HG03159 (cell line): ENCODE measurements around the gene CD74.
"Not testable (repeated sequence)": the region's sequence is repeated elsewhere in the genome, so short reads cannot be mapped to it uniquely, and the experiment has no call there.

Source experiments
- ATAC-seq: cut with Tn5 transposase; IDR thresholded peaks from one replicate; pipeline ENCODE4 v1.9.1; 2021; ENCODE audit warnings: mild to moderate bottlenecking, moderate library complexity; ENCODE audit not compliant: unreplicated experiment

The CD74 gene

DNA sequence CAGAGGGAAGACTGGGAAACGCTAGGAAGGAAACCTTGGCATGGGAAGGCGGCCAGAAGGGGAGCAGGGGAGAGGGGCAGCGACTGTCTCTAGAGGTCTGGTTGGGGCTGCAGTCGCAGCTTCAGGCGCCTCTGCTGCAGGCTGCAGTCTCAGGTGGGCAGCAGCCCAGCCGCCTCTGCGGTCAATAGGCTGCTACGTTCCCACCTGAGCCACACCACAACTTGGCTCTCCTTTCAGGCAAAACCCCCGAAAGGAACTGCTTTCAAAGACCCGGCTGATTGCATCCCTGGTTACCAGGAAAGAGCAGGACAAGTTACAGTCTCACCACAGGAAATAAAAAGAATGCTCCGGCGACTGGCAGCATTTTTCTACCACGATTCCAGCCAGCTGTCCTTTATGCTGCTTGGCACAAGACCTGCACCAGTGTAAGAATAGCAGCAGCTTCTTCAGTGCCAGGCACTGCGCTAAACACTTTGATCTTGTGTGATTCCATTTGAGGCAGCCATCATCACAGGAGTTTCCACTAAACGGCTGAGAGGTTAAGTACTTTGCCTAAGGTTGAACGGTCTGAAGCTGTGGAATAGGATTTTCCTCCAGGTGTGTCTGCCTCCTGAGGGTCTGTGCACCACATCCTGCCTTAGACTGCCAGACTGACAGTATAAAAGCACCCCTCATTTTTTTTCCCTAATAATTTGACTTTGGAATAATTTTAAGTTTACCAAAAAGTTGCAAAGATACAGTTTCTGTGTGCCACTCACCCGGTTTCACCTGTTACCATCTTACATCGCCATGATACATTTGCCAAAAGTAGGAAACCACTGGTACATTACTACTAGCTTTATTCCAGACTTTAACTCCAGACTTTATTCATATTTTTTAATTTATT, 29.3 kb upstream of the CD74 start:
- ATAC-seq: no peak

DNA sequence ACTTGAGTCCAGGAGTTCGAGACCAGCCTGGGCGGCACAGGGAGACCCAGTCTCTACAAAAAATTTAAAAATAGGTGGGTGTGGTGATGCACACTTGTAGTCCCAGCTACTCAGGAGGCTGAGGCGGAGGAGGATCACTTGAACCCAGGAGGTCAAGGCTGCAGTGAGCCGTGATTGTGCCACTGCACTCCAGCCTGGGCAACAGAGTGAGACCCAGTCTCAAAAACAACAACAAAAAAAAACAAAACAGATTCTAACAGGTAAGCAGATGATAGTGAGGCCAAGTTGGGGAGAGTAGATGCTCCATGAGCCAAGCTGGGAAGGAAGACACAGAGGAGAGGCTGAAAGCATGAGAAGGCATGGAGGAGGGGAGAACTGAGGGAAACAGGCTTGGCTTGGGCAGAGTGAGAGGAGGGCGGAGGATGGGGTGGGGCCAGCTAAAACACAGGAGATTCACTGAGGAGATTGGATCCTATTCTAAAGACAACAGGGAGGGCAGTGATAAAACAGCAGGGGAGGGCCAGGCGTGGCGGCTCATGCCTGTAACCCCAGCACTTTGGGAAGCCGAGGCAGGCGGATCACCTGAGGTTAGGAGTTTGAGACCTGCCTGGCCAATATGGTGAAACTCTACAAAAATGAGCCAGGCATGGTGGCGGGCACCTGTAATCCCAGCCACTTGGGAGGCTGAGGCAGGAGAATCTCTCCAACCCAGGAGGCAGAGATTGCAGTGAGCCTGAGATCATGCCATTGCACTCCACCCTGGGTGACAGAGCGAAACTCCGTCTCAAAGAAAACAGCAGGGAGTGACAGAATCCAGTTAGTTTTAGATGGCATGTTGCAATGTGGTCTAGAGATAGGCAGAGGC, 28.5 kb upstream of the CD74 start:
- ATAC-seq: no peak

DNA sequence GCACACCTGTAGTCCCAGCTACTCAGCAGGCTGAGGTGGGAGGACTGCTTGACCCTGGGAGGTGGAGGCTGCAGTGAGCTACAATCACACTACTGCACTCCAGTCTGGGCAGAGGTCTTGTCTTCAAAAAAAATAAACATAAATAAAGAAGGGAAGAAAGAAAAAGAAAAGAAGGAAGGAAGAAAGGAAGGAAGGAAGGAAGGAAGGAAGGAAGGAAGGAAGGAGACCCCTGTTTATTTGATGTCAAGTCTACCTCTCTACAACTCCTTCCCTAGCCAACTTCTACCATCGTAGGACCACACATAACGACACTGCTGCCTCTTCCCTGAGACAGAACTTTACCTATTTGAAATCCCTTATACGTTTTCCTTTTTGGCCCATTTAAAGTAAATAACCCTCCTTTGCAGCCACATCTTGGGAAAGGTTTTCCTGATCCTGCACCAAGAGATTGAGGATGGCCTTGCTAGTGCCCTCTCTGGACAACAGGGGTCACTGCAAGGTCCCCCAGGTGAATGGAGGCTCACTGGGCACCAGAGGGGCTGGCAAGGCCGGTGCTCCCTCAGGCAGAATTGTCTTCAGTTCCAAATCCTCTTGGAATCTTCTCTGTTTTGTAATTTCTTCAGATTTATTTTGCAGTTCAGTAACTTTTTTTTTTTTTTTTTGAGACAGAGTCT, 26.3 kb upstream of the CD74 start:
- no peak for ATAC-seq

DNA sequence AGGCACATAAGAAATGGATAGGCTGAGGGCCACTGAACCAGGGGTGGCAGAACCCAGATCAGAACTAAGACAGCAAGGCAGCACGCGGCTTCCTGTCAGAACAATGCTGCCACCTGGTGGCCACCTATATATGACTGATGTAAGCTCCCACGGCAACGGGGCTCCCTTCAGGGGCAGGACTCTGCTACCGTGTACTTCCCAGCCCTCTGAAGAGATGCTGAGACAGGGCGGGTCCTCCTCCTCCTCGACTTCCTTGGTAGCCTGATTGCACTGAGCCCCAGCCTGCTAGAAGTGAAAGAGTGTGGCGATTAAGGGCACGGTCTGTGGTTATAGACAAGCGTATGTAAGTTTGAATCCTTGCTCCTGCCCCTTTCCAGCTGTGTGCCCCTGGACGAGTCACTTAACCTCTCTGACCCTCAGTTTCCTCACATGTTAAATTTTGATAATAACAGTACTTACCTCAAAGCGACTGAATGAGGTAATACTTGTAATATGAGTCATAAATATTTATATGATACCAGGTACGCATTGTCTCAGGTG, 23.5 kb upstream of the CD74 start:
- ATAC-seq: peak; percentile 87

DNA sequence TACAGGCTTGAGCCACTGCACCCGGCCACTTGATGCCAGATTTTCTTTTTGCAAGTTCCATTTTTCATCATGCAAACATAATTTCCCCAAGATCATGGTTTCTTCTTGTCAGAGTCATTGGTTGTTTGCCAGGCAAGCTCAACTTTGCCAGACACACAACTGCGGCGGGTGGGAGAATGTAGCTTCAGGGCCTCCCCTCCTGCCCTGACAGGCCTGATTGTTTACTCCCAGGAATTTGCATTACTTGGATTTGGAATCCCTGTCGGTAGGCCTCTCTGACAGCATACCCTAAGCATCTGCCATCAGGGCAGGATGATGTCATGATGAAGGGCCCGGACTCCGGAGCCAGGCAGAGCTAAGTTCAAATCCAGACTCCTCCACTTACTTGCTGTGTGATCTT, 21.8 kb upstream of the CD74 start:
- ATAC-seq: no peak

DNA sequence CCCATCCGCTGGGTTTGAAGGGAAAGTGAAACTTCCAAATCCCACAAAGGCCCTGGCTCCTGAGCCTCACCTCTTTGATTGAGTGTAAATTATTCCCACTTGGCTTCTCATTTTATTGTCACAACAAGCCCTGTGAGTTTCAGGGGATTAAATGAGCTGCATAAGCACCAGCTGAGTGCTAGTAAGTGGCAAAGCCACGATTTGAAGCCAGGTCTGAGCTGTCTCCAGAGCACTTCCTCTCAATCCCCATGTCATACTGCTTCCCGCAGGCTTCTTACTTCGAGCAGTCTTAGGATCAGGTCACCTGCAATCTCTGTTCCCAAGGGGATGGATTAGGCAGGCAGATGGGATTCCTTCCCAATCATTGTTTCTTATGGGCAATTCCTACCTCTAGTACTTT, 18.9 kb upstream of the CD74 start:
- no peak for ATAC-seq

DNA sequence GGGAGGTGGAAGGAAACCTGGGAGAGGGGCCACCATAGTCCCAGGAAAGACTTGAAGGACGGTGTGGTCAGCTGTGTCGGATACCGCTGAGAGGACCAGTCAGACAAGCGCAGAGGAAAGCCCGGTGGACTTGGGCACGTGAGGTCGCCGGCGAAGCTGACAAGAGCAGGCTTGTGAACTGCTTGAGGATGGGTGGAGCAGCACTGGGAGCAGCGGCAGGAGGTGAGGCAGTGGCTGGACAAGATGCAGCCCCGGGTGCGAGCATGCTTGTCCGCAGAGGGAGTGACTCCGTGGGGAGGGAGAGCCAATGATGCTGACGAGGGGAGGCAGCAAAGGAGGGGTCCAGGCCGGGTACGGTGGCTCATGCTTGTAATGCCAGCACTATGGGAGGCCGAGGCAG, 18.3 kb upstream of the CD74 start:
- ATAC-seq: no peak

DNA sequence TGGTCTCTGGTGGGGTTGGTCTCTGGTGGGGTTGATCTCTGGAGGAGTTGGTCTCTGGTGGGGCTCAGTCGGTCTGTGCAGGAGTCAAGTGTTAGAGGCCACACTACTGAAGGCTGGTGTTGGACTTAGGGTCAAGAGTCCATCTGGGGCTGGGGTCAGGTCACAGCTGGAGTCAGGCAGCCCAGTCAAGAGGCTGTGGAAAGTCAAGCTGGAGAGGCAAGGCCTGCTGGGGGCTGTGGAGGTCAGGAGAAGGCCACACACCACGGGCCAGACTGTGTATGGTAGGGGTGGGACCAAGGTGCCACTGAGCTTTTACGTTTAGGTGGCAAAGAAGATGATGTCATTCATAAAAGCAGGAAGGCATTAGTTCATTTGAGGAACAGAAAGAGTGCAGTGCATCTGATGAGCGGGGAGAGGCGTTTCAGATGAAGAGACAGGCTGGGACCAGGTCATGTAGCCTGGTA, 16.7 kb upstream of the CD74 start:
- peak; percentile 68 for ATAC-seq

DNA sequence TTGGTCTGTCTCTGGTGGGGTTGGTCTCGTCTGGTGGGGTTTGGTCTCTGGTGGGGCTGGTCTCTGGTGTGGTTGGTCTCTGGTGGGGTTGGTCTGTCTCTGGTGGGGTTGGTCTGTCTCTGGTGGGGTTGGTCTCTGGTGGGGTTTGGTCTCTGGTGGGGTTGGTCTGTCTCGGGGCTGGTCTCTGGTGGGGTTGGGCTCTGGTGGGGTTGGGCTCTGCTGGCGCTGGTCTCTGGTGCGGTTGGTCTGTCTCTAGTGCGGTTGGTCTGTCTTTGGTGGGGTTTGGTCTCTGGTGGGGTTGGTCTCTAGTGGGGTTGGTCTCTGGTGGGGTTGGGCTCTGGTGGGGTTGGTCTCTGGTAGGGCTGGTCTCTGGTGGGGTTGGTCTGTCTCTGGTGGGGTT, 16.3 kb upstream of the CD74 start:
- no peak for ATAC-seq

DNA sequence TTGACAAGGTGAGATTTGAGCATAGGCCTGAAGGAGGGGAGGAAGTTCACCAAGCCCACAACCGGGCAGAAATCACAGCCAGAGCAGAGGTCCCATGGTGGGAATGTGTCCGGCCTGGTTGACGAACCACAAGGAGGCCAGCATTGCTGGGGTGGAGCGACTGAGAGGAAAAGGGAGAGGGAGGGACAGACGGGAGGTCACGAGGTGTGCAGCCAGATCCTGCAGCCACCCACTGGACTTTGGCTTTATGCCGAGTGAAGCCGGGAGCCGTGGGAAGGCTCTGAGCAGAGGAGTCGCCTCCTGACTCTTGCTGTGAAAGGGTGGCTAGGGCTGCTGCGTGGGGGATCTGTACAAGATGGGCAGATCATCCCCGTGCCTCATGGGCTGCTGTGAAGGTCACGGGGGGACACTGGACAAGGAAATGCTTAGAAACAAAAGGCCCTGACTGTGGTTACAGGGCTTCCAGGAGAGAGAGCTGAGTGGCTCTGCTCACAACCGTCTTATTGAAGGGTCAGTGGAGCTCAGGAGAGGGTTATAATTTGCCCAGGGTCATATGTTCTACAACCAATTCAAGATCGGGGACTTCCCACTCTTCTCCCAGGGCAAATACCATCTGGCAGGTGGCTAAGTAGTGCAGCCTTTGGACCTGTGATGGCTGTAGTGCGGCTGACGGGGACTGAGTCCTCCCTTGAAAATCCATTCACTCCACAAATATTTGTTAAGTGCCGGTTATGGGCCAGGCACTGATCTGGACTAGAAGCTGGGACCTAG, 15.6 kb upstream of the CD74 start:
- ATAC-seq: no peak

DNA sequence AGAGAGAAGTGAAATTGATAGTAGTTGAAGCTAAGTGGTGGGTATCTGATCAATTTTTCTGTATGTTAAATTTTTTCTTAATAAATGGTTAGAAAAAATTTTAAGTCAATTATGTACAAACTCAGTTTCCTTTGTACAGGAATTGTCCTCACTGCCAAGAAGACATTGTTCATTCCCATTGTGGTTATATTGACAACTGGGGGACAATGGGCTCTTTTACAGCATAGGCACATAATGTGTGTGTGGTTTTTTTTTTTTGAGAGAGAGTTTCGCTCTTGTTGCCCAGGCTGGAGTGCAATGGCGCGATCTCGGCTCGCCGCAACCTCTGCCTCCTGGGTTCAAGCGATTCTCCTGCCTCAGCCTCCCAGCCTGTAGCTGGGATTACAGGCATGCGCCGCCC, 13.5 kb upstream of the CD74 start:
- ATAC-seq: not testable (repeated sequence)

DNA sequence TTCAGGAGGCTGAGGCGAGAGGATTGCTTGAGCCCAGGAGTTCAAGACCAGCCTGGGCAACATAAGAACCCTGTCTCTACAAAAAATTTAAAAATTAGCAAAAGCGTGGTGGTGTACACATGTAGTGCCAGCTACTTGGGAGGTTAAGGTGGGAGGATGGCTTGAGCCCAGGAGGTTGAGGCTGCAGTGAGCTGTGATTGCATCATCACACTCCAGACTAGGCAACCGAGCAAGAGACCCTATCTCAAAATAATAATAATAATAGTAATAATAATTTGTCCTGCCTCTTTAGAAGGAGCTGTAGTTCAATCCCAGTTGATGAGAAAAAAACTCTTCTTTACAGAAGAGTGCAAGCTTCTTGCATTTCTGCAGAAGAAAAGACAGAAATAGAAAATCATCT, 10.0 kb upstream of the CD74 start:
- no peak for ATAC-seq

DNA sequence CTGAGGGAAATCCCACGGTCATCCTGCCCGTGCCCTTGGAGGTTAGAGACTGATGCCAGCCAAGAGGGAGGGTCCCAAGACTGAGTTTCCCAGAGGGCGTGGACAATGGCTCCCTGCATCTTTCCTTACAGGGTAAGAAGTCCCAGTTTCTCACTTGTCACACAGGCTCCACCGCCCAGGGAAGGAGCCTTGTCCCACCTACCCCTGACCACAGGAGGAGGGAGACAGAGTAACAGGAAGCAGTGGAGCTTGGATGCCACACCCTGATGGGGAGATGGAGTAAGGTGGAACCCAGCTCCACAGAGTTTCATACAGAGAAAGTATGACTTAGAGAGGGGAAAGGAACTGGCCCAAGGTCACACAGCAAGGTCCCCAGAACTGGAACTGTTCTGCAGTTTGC, 9.4 kb upstream of the CD74 start:
- no peak for ATAC-seq

DNA sequence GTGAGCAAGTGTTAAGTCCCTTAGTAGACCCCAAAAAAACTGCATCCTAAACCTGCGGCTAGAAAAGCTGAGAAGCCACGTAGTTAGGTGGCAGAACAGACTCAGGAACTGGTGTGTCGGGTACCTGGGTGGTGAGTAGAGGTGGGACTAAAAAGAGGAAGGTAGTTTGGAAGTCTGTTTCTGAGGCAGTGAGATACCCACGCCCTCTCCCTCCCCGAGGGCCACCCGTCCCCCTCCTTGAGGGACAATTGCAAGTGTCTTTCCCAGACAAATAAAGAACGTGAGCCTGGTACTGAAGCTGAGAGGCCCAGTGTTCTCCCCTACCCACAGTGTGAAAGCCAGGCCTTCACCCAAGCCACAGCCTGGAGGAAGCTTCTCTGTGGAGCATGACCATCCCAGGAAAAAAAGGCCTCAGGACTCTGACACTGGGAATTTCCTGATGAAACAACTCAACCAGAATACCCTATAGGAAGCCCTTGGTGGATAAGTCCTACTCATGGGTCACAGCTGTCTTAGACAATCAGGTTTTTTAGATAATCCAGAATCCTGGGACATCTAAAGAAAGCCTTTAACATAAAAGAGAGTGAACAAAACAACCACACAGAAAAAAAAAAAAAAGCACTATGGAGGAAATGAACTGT, 7.0 kb upstream of the CD74 start:
- peak; percentile 57 for ATAC-seq

DNA sequence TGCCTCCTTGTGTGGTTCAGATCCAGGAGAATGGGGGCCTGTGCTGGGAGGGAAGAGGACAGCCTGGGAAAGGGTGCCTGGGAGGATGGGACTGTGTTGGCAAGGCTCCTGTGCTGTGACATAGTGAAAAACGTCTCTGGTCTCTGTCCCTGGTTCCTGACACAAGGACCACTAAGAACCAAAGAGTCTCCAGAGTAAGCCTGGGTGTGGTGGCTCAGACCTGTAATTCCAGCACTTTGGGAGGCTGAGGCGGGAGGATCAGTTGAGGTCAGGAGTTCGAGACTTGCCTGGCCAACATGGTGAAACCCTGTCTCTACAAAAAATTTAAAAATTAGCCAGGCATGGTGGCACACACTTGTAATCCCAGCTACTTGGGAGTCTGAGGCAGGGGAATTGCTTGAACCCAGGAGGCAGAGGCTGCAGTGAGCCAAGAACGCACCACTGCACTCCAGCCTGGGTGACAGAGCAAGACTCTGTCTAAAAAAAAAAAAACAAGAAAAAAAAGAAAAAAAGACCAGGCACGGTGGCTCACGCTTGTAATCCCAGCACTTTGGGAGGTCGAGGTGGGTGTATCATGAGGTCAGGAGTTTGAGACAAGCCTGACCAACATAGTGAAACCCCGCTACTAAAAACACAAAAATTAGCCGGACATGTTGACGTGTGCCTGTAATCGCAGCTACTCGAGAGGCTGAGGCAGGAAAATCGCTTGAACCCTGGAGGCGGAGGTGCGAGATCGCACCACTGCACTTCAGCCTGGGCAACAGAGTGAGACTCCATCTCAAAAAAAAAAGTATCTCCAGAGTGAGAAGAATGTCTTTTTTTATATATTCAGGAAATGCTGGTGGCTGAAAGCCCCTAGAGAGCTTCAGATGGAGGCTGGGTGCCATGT, 1.4 kb upstream of the CD74 start:
- ATAC-seq: not testable (repeated sequence)

DNA sequence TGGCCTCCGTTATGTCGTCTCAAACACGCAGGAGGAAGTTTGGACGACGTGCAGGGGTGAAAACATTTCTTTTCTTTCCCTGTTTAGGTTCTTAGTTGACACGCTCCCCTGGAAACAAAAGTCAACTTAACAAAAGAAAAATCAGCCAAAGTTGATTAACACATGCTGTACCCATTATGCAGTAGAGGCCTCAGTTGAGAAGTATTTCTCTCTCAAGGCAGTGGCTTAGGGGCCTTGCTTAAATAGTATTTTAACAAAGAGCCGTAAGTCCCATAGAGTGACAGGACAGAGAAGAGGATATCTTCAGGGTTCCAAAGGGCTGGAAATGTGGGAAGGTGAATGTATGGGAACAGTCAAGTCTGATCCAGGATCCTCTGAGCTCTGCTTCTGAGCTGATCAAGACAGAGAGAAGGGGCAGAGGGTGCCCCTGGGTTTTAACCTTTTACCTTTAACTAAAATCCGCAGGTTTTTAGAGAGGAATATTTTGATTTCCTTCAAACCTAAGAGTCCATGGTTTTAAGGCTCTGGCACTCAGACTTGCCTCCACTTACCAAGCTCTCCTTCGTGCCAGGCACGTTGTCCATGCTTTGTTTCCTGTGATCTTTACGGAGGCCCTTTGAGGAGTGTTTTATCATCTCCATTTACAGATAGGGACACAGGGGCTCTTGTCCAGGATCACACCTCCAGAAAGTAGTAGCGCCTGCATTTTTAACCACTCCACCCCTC, 629 bp upstream of the CD74 start:
- ATAC-seq: no peak

DNA sequence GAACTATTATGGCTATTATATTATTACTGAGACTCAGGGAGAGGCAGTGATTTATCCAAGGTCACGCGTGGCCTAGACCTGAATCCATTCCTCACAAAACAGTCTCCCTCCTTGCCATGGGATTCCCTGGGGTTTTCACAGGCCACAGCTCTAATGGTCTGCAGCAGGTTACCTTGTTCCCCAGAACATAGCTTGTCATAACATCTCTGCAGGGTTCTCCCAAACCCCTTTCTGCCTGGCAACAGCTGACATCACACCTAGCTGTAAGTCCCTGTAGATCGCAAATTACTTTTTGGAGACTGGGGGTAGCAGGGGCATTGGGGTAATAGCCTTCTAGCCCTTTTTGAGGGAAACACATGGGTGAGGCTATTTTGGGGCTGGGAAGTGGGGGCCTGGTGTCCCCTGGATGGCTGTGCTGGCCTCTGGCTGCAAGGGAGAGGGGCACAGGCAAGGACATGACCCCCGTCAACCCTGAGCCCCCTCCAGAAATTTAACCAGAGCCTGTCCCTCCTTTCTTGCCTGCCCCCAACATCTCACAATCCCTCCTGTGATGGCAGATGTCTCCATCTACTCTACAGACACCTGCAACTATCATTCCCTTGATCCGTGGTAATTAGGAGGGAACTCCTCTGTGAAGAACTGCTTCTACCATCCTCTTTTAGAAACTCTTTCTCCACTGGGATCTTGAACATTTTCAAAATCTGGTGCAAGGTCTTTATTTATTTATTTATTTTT, 1.3 kb downstream of the CD74 start:
- ATAC-seq: no peak
